ENCODE measurements around the gene PTPRK.

PTPRK gene

GRCh38 chr6:128305228-128305627 lies 215.2 kb downstream of the PTPRK start:
- in situ Hi-C loops (cut with MboI; ENCODE audit: low sequenced_read_pairs): no loop called here

GRCh38 chr6:128303870-128304269 lies 216.5 kb downstream of the PTPRK start:
- in situ Hi-C loops (cut with MboI; ENCODE audit: low sequenced_read_pairs): no loop called here

GRCh38 chr6:128302942-128303341 lies 217.5 kb downstream of the PTPRK start:
- in situ Hi-C loops (cut with MboI; ENCODE audit: low sequenced_read_pairs): no loop called here

- in situ Hi-C loops (cut with MboI; ENCODE audit: low sequenced_read_pairs): no loop called here
Measured at GRCh38 chr6:128295670-128296069, 224.7 kb downstream of the PTPRK start.

GRCh38 chr6:128290221-128290620 lies 230.2 kb downstream of the PTPRK start:
- in situ Hi-C loops (cut with MboI; ENCODE audit: low sequenced_read_pairs): no loop called here

GRCh38 chr6:128284128-128284527 lies 236.3 kb downstream of the PTPRK start:
- in situ Hi-C loops (cut with MboI; ENCODE audit: low sequenced_read_pairs): no loop called here

- in situ Hi-C loops (cut with MboI; ENCODE audit: low sequenced_read_pairs): no loop called here
Measured at GRCh38 chr6:128282961-128283360, 237.4 kb downstream of the PTPRK start.

- in situ Hi-C loops (cut with MboI; ENCODE audit: low sequenced_read_pairs): no loop called here
Measured at GRCh38 chr6:128280960-128281359, 239.4 kb downstream of the PTPRK start.

GRCh38 chr6:128280066-128280465 lies 240.3 kb downstream of the PTPRK start:
- in situ Hi-C loops (cut with MboI; ENCODE audit: low sequenced_read_pairs): no loop called here

GRCh38 chr6:128278836-128279235 lies 241.6 kb downstream of the PTPRK start:
- in situ Hi-C loops (cut with MboI; ENCODE audit: low sequenced_read_pairs): no loop called here

- in situ Hi-C loops (cut with MboI; ENCODE audit: low sequenced_read_pairs): no loop called here
Measured at GRCh38 chr6:128277379-128277778, 243.0 kb downstream of the PTPRK start.

- in situ Hi-C loops (cut with MboI; ENCODE audit: low sequenced_read_pairs): no loop called here
Measured at GRCh38 chr6:128276311-128276710, 244.1 kb downstream of the PTPRK start.

GRCh38 chr6:128275681-128276080 lies 244.7 kb downstream of the PTPRK start:
- in situ Hi-C loops (cut with MboI; ENCODE audit: low sequenced_read_pairs): no loop called here

GRCh38 chr6:128275030-128275429 lies 245.4 kb downstream of the PTPRK start:
- in situ Hi-C loops (cut with MboI; ENCODE audit: low sequenced_read_pairs): no loop called here

- in situ Hi-C loops (cut with MboI; ENCODE audit: low sequenced_read_pairs): no loop called here
Measured at GRCh38 chr6:128271527-128271926, 248.9 kb downstream of the PTPRK start.

- in situ Hi-C loops (cut with MboI; ENCODE audit: low sequenced_read_pairs): no loop called here
Measured at GRCh38 chr6:128271011-128271410, 249.4 kb downstream of the PTPRK start.

- in situ Hi-C loops (cut with MboI; ENCODE audit: low sequenced_read_pairs): no loop called here
Measured at GRCh38 chr6:128266946-128267345, 253.5 kb downstream of the PTPRK start.

GRCh38 chr6:128265706-128266105 lies 254.7 kb downstream of the PTPRK start:
- in situ Hi-C loops (cut with MboI; ENCODE audit: low sequenced_read_pairs): no loop called here

- in situ Hi-C loops (cut with MboI; ENCODE audit: low sequenced_read_pairs): no loop called here
Measured at GRCh38 chr6:128259730-128260685, 260.4 kb downstream of the PTPRK start.

GRCh38 chr6:128259029-128259724 lies 261.2 kb downstream of the PTPRK start:
- in situ Hi-C loops (cut with MboI; ENCODE audit: low sequenced_read_pairs): no loop called here

GRCh38 chr6:128256095-128256494 lies 264.3 kb downstream of the PTPRK start:
- in situ Hi-C loops (cut with MboI; ENCODE audit: low sequenced_read_pairs): no loop called here

Data from HL-60/S4 treated with phorbol 12-myristate 13-acetate at 8.2 ng/mL for 4 days and 3 days (cell line).